ENCODE measurements around the gene SMARCD3.

DNA sequence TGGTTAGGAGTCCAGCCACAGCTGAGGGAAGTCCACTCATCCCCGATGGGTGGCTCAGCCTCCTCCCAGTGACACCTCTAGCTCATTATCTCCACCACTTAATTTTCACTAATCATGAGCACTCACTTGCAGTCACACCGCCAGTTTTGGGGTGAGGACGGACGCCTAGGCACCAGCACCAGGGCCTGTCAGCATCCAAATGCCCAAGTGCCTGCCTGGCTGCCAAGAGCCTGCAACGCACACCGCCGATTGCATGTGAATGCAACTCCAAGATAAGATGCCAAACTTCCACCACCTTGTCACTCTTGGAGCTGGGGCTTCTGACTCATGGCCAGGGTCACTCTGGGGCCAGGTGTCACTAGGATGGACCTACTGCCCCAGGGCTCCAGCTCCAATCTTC, 24.4 kb upstream of the SMARCD3 start:
- no peak for TF ChIP-seq CTCF (IDR thresholded peaks at IDR 0.05)
- no peak for TF ChIP-seq POLR2A (IDR thresholded peaks at IDR 0.05)

Measured in thyroid gland (tissue), 4 donors.